ENCODE data around the gene SMYD4.

- no peak for TF ChIP-seq CTCF (conservative IDR thresholded peaks at IDR 0.05; ENCODE audit: low read depth in 2 of 2)
- TF ChIP-seq ZNF331 (CRISPR knock-in tag; IDR thresholded peaks at IDR 0.05; ENCODE audit: low read depth) = no peak
- no peak for TF ChIP-seq JUNB (IDR thresholded peaks at IDR 0.05; ENCODE audit: unreplicated experiment)
These were observed 92.0 kb downstream of the SMYD4 start for GRCh38 chr17:1737531-1738291.
